Nephron progenitor cell (in vitro differentiated cells): ENCODE data around the gene NELFB.

Experiments
- DNase-seq: peaks from one replicate; pipeline ENCODE4 v3.0.0; 2021
- H3K27ac Mint-ChIP-seq: 2 replicates; pipeline ENCODE4 v1.8.0; 2021; ENCODE audit warnings: mild to moderate bottlenecking, moderate library complexity, mixed read lengths
- H3K27me3 Mint-ChIP-seq: 2 replicates; pipeline ENCODE4 v1.8.0; 2021; ENCODE audit warnings: mild to moderate bottlenecking, low read depth, mixed read lengths; ENCODE audit not compliant: poor library complexity
- H3K36me3 Mint-ChIP-seq: 2 replicates; pipeline ENCODE4 v1.8.0; 2021; ENCODE audit warnings: low read depth, mixed read lengths
- H3K4me1 Mint-ChIP-seq: 2 replicates; pipeline ENCODE4 v1.8.0; 2021; ENCODE audit warnings: mixed read lengths
- H3K4me3 Mint-ChIP-seq: 2 replicates; pipeline ENCODE4 v1.8.0; 2021; ENCODE audit warnings: mild to moderate bottlenecking, moderate library complexity, mixed read lengths
- H3K9me3 Mint-ChIP-seq: 2 replicates; pipeline ENCODE4 v1.8.0; 2021; ENCODE audit warnings: mild to moderate bottlenecking, moderate library complexity, mixed read lengths
- TF ChIP-seq, protein P1 (sequence below): fragments of 200-600 bp; sonication (generic); IDR thresholded peaks from 2 replicates; pipeline ENCODE4 v1.5.0; 2021; ENCODE audit warnings: antibody characterized with exemption

The NELFB gene

DNA sequence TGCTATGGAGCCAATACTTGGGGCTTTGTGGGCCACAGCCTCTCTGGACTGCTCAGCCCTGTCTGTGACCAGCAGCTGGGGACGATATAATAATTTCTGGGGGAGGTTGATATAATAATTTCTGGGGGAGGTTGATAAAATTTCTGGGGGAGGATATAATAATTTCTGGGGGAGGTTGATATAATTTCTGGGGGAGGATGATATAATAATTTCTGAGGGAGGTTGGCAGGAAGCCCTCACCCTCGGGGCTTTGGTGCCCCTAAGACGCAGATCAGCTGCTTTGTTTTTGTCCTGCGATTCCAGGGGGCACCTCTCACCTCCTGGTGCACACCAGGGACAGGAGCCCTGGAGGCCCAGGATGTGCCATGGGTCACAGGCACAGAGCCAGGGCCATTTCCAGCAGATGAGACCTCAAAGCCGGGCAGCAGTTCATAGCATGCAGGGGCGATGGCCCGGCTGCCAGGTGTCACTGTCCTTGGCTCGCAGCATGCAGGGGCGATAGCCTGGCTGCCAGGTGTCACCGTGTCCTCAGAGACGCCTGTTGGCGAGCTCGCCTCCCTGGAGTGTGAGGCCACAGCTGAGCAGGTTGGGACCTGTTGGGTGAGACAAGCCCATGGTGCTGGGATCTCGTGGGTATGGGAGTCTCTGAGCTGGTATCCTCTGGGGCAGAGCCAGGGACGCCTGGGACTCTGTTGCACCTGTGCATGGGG lies 18.6 kb downstream of the NELFB start:
- H3K36me3 Mint-ChIP-seq, result peaks cover 21% of the 10 kb centered on the region
- H3K4me1 Mint-ChIP-seq, result peaks cover 35% of the 10 kb centered on the region
- H3K9me3 Mint-ChIP-seq, result no peaks in the 10 kb centered on the region
- H3K4me3 Mint-ChIP-seq, result no peak overlapping the region
- DNase-seq, result no peak
- TF ChIP-seq, protein P1, sequence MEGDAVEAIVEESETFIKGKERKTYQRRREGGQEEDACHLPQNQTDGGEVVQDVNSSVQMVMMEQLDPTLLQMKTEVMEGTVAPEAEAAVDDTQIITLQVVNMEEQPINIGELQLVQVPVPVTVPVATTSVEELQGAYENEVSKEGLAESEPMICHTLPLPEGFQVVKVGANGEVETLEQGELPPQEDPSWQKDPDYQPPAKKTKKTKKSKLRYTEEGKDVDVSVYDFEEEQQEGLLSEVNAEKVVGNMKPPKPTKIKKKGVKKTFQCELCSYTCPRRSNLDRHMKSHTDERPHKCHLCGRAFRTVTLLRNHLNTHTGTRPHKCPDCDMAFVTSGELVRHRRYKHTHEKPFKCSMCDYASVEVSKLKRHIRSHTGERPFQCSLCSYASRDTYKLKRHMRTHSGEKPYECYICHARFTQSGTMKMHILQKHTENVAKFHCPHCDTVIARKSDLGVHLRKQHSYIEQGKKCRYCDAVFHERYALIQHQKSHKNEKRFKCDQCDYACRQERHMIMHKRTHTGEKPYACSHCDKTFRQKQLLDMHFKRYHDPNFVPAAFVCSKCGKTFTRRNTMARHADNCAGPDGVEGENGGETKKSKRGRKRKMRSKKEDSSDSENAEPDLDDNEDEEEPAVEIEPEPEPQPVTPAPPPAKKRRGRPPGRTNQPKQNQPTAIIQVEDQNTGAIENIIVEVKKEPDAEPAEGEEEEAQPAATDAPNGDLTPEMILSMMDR, result no peak
- no peak overlapping the region for H3K27ac Mint-ChIP-seq
- no peaks in the 10 kb centered on the region for H3K27me3 Mint-ChIP-seq

DNA sequence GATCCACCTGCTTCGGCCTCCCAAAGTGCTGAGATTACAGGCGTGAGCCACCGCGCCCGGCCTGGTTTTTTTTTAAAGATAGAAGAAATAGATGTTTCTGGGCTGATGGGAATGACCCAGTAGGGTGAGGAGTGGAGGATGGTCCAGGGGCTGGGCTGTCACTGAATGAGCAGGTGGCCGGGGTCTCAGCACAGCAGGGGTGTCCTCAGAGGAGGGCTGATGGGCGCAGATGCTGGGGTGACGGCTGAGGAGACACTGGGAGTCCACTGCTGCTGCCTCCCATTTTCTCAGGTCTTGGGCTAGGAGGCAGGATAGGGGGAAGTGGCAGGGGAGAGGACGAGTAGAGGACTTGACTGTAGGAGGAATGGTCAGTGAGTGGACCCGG lies 20.1 kb downstream of the NELFB start:
- Mint-ChIP-seq H3K36me3 (peaks cover 9% of the 10 kb centered on the region), H3K4me3 (no peak overlapping the region), H3K27me3 (no peaks in the 10 kb centered on the region), H3K27ac (peak overlapping the region; percentile 36), H3K9me3 (no peaks in the 10 kb centered on the region), H3K4me1 (peaks cover 34% of the 10 kb centered on the region)
- TF ChIP-seq, protein P1, result no peak
- no peak for DNase-seq

GRCh38 chr9:137275588-137276472 lies 20.7 kb downstream of the NELFB start:
- Mint-ChIP-seq H3K4me3 (no peak overlapping the region), H3K9me3 (no peaks in the 10 kb centered on the region), H3K4me1 (peaks cover 34% of the 10 kb centered on the region), H3K27ac (no peak overlapping the region), H3K27me3 (no peaks in the 10 kb centered on the region), H3K36me3 (peaks cover 9% of the 10 kb centered on the region)
- TF ChIP-seq, protein P1, result no peak
- no peak for DNase-seq

DNA sequence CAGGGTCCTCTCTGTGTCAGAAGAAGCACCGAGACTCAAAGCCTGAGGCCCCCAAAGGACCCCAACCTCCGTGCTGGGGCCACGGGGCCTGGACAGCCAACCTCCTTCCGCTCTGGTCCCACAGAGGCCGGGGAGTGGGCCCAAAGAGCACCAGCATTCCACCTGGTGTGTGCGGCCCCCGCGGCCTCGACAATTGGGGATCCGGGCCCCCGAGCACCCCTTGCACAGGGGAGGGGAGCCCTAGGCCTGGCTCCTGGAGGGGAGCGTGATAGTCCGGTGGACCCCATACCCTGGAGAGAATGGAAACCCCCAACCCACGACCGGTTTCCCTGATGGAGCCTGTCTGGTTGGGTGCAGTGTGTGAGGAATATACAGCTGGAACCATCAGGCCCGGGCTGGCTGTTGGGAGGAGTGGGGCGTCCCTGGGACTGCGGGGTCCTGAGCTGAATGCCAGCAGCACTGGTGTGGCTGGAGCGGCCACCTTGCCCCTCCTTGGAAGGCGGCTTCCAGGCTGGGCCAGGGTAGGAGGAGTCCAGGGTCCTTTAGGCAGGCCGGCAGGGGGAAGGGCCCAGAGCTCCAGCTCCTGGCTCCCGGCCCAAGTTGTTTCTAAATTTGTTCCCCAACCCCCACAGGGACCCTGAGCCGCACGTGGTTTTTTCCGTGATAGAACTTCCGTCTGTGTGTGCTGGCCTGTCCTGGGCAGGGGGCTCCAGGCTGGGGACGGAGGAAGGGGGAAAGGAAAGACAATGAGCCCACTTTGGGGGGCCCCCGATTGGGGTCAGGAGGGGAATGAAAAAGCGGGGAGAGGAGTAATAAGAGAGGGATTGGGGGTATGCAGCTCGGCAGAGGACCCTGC lies 21.6 kb downstream of the NELFB start:
- DNase-seq, result no peak
- TF ChIP-seq, protein P1, result no peak
- H3K27me3 Mint-ChIP-seq, result peaks cover 5% of the 10 kb centered on the region
- no peaks in the 10 kb centered on the region for H3K9me3 Mint-ChIP-seq
- peak overlapping the region; percentile 75 for H3K27ac Mint-ChIP-seq
- peaks cover 34% of the 10 kb centered on the region for H3K4me1 Mint-ChIP-seq
- peaks cover 6% of the 10 kb centered on the region for H3K36me3 Mint-ChIP-seq
- no peak overlapping the region for H3K4me3 Mint-ChIP-seq

- H3K27me3 Mint-ChIP-seq, result peaks cover 13% of the 10 kb centered on the region
- peak; percentile 64 for DNase-seq
- TF ChIP-seq, protein P1, result no peak
- H3K36me3 Mint-ChIP-seq, result peaks cover 7% of the 10 kb centered on the region
- H3K27ac Mint-ChIP-seq, result peak within 1 kb of the TSS; percentile 75
- no peaks in the 10 kb centered on the region for H3K9me3 Mint-ChIP-seq
- no peak within 1 kb of the TSS for H3K4me3 Mint-ChIP-seq
- H3K4me1 Mint-ChIP-seq, result peaks cover 36% of the 10 kb centered on the region
Observed at GRCh38 chr9:137277329-137278041, 22.4 kb downstream of the NELFB start, which contains the start of gene TOR4A. TOR4A (plus strand) TSS chr9:137277726; CDS start chr9:137278690, 964 bp downstream.
